ENCODE results near the gene NEK4. TPM values are rescaled to one million over a fixed set of nuclear protein-coding genes. Genes with fewer than 3 reads are reported as not detected.

The NEK4 gene
- total and polyA plus RNA-seq, 2 of the 13 experiments (the other 11 are each of a cell fraction or from before 2014, with no cell fraction given): 16.5 to 38.0 TPM

DNA sequence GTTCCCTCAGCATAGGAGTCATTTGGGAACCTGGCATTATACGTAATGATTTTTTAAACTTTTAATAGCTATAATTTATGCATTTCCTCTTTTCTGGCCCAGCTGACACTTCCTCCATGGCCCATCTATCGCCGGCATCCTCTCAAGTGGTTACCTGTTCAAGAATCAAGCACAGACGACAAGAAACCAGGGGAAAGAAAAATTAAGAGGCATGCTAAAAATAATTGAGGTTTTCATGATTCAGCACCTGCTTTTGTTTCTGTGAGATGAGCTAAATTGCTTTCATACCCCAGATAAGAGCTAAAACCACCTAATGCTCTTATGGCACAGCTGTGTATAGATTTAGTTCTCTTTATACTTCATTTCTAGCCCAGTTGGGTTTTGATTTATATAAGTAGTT, 63.2 kb downstream of the NEK4 start:
- BruUV-seq (replicated peaks): no TSS peak
- intact Hi-C loops (cut with micrococcal nuclease; ENCODE audit: unreplicated experiment): no loop called here
- ATAC-seq (no peak), DNase-seq (ENCODE audit: low spot score) (no peak), FAIRE-seq (no peak)
- Histone ChIP-seq H3K4me2 (ENCODE audit: low read depth, low read length) (peak overlapping the region; percentile 80), H3K9me3 (ENCODE audit: low read length) (no peaks in the 10 kb centered on the region), H3K9ac (ENCODE audit: insufficient read depth, low read depth, low read length) (no peak overlapping the region), H3K4me3 (replicated peaks in 1 of 3; ENCODE audit: insufficient read depth in 1 of 3, low read depth in 2 of 3, low read length in 3 of 3) (peak overlapping the region in 2 of 3 experiments; percentile 90 to 97; a peak in 2 of 6 replicates), H3K27me3 (ENCODE audit: control insufficient read depth in 1 of 2, insufficient read depth in 2 of 2, low read length in 2 of 2) (no peaks in the 10 kb centered on the region; a peak in 1 of 5 replicates), H3K4me1 (ENCODE audit: insufficient read depth, low read length) (peaks cover 49% of the 10 kb centered on the region), H3K36me3 (replicated peaks in 1 of 2; ENCODE audit: control insufficient read depth in 1 of 2, insufficient read depth in 2 of 2, low read length in 2 of 2) (peaks cover 1 to 3% of the 10 kb centered on the region in 2 experiments; a peak in 1 of 5 replicates), H3K27ac (ENCODE audit: extremely low read length, insufficient read depth, low read length) (no peak overlapping the region), H2AFZ (ENCODE audit: low read length) (no peak overlapping the region), H3K79me2 (ENCODE audit: insufficient read depth, low read length) (peaks cover 36% of the 10 kb centered on the region), H4K20me1 (ENCODE audit: insufficient read depth, low read length) (no peaks in the 10 kb centered on the region)
- in situ Hi-C loops (cut with HindIII; ENCODE audit: extremely low pct_ligation_motif_present, low pct_unique_long_range_greater_than_20kb): no loop called here
- ChIA-PET POLR2A (interaction anchor here (1.0 to 6.5 kb wide), 2 partner anchors 14 to 18 kb away, joined by 4 to 118 read pairs; partner anchors contain the start of genes GNL3 and PBRM1), CTCF (ENCODE audit: low intra/inter-chr PET ratio, low total read pairs) (no interaction called here)
- WGBS (ENCODE audit: low lambda C conversion rate): 93% methylated on average over 4 of the region's 4 CpGs
- TF ChIP-seq AGO2 (optimal IDR thresholded peaks at IDR 0.05; ENCODE audit: low read depth, low read length) (no peak), PAF1 (CRISPR knock-in tag; IDR thresholded peaks at IDR 0.05) (no peak), HMGXB4 (CRISPR knock-in tag; IDR thresholded peaks at IDR 0.05; ENCODE audit: borderline replicate concordance in 1 of 2, low read depth in 1 of 2) (no peak), ZNF138 (CRISPR knock-in tag; IDR thresholded peaks at IDR 0.05; ENCODE audit: low read depth) (no peak)
- TF ChIP-seq, protein P1, sequence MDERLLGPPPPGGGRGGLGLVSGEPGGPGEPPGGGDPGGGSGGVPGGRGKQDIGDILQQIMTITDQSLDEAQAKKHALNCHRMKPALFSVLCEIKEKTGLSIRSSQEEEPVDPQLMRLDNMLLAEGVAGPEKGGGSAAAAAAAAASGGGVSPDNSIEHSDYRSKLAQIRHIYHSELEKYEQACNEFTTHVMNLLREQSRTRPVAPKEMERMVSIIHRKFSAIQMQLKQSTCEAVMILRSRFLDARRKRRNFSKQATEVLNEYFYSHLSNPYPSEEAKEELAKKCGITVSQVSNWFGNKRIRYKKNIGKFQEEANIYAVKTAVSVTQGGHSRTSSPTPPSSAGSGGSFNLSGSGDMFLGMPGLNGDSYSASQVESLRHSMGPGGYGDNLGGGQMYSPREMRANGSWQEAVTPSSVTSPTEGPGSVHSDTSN (CRISPR knock-in tag; IDR thresholded peaks at IDR 0.05): no peak

Data from HepG2 (cell line).